Panc1 (cell line): Measurements from ENCODE around the gene GSTT2. TPM values are rescaled to one million over a fixed set of nuclear protein-coding genes. Genes with fewer than 3 reads are reported as not detected.

Source experiments
- ATAC-seq: fragments of 200-7000 bp; cut with Tn5 transposase; 2 replicates; pipeline ENCODE4 v1.9.1; 2020; ENCODE audit warnings: mild to moderate bottlenecking, moderate library complexity
- BruUV-seq: library from RNA; stranded (reverse); fragments of 400-500 nt; replicated peaks from 2 replicates; lab custom pipeline; 2021; lab: Mats Ljungman, UMichigan
- CTCF ChIA-PET: fragments of 300-600 bp; sonication (Branson Sonifier 250); formaldehyde crosslinking; loops from one replicate; lab custom pipeline; 2022; ENCODE audit warnings: antibody characterized with exemption; lab: Charles Lee
- POLR2A ChIA-PET: fragments of 300-600 bp; sonication (Branson Sonifier 250); formaldehyde crosslinking; loops from one replicate; lab custom pipeline; 2022; ENCODE audit warnings: antibody characterized with exemption; lab: Charles Lee
- DNase-seq: peaks from one replicate; pipeline ENCODE4 v3.0.0-alpha.2; 2010; ENCODE audit warnings: low read depth, low spot score
- H3K27ac ChIP-seq: 2 replicates; pipeline ENCODE4 v1.5.1; 2011; ENCODE audit warnings: mild to moderate bottlenecking, low read length, inconsistent platforms
- H3K27me3 ChIP-seq: fragments of 200-500 bp; sonication (Bioruptor generic); 2 replicates; pipeline ENCODE4 v1.6.0; 2014; ENCODE audit warnings: low read length, inconsistent platforms; ENCODE audit not compliant: control insufficient read depth, insufficient read depth
- H3K36me3 ChIP-seq: fragments of 200-500 bp; sonication (Bioruptor generic); 2 replicates; pipeline ENCODE4 v1.5.1; 2014; ENCODE audit warnings: inconsistent platforms, mild to moderate bottlenecking, low read length, moderate library complexity; ENCODE audit not compliant: control insufficient read depth, insufficient read depth
- H3K4me1 ChIP-seq: 2 replicates; pipeline ENCODE4 v1.5.1; 2011; ENCODE audit warnings: inconsistent platforms, mild to moderate bottlenecking, low read length, moderate library complexity; ENCODE audit not compliant: control insufficient read depth, insufficient read depth
- H3K4me3 ChIP-seq, 2 experiments: 2 replicates each; pipeline ENCODE4 v1.5.1; 2011 to 2012; ENCODE audit warnings: low read depth in 2 of 2, low read length in 2 of 2, mild to moderate bottlenecking in 2 of 2, inconsistent platforms in 1 of 2, moderate library complexity in 1 of 2
- H3K9me3 ChIP-seq: fragments of 200-500 bp; sonication (Bioruptor generic); 2 replicates; pipeline ENCODE4 v1.5.1; 2014; ENCODE audit warnings: low read depth, mild to moderate bottlenecking, inconsistent platforms, low read length, moderate library complexity; ENCODE audit not compliant: control insufficient read depth, insufficient read depth
- CTCF ChIP-seq: fragments of 450-650 bp; IDR thresholded peaks from 2 replicates; pipeline ENCODE4 v1.5.1; 2017; ENCODE audit warnings: mild to moderate bottlenecking
- POLR2AphosphoS5 ChIP-seq: IDR thresholded peaks from 2 replicates; pipeline ENCODE4 v1.6.1; 2012; ENCODE audit warnings: mild to moderate bottlenecking, low read depth, low read length, moderate library complexity
- REST ChIP-seq, 2 experiments: IDR thresholded peaks; 2 replicates each; pipeline ENCODE4 v1.6.1; 2011 to 2012; ENCODE audit warnings: low read depth in 2 of 2, control low read depth in 1 of 2, low read length in 1 of 2, mild to moderate bottlenecking in 1 of 2, moderate library complexity in 1 of 2; ENCODE audit not compliant: insufficient read depth in 1 of 2
- SIN3A ChIP-seq: IDR thresholded peaks from 2 replicates; pipeline ENCODE4 v1.6.1; 2012; ENCODE audit warnings: low read depth, mild to moderate bottlenecking, low read length, moderate library complexity, borderline replicate concordance; ENCODE audit not compliant: insufficient read depth
- TCF7L2 ChIP-seq: IDR thresholded peaks from 2 replicates; pipeline ENCODE4 v1.6.1; 2011; ENCODE audit warnings: mild to moderate bottlenecking, low read depth, low read length, inconsistent platforms
- in situ Hi-C: cut with HindIII; loops from 2 replicates; pipeline ENCODE4 v1.10.0; 2016; ENCODE audit warnings: low sequenced_read_pairs, low pct_unique_long_range_greater_than_20kb
- intact Hi-C: fragments of 100-400 bp; cut with micrococcal nuclease; formaldehyde crosslinking; loops from one replicate; pipeline ENCODE4 v1.10.0; 2022; ENCODE audit not compliant: unreplicated experiment
- total RNA-seq: library from RNA; stranded (reverse); gene quantifications from one replicate; pipeline ENCODE4 v1.2.1, GENCODE V29; 2021; ENCODE audit not compliant: unreplicated experiment

Gene GSTT2
- total RNA-seq, 1 experiment from 2014 or later: 0.26 TPM

GRCh38 chr22:24021304-24021703 is 41.4 kb downstream of the GSTT2 start:
- ChIA-PET POLR2A (no interaction called here), CTCF (no interaction called here)
- ATAC-seq: no peak
- no TSS peak for BruUV-seq
- Histone ChIP-seq H3K27me3 (no peaks in the 10 kb centered on the region), H3K4me1 (no peaks in the 10 kb centered on the region), H3K27ac (no peak overlapping the region), H3K36me3 (no peaks in the 10 kb centered on the region), H3K9me3 (no peaks in the 10 kb centered on the region), H3K4me3 (no peak overlapping the region)
- TF ChIP-seq SIN3A (no peak), CTCF (no peak), TCF7L2 (no peak), POLR2AphosphoS5 (no peak), REST (IDR thresholded peaks at IDR 0.05; ENCODE audit: insufficient read depth in 1 of 2, low read depth in 2 of 2, low read length in 1 of 2) (no peak)
- in situ Hi-C loops (no loop called here), intact Hi-C loops (no loop called here)
- no peak for DNase-seq

- H3K4me1 ChIP-seq: no peaks in the 10 kb centered on the region; the same call in 1 of the 2 replicates
- CTCF ChIA-PET: no interaction called here
Measured at GRCh38 chr22:24023204-24023789, 43.4 kb downstream of the GSTT2 start.

More at GRCh38 chr22:24023204-24023789, 43.4 kb downstream of the GSTT2 start:
- ATAC-seq (no peak), DNase-seq (no peak)
- Histone ChIP-seq H3K36me3 (no peaks in the 10 kb centered on the region), H3K4me3 (no peak overlapping the region), H3K27me3 (no peaks in the 10 kb centered on the region), H3K9me3 (no peaks in the 10 kb centered on the region), H3K27ac (no peak overlapping the region)
- TF ChIP-seq POLR2AphosphoS5: no peak
- TF ChIP-seq SIN3A: no peak
- no peak for TF ChIP-seq CTCF
- TF ChIP-seq REST (IDR thresholded peaks at IDR 0.05; ENCODE audit: insufficient read depth in 1 of 2, low read depth in 2 of 2, low read length in 1 of 2): no peak
- no peak for TF ChIP-seq TCF7L2
- POLR2A ChIA-PET: no interaction called here
- BruUV-seq: no TSS peak
- intact Hi-C loops: no loop called here
- in situ Hi-C loops: no loop called here
